GM18873 (cell line): ENCODE data around the gene KIAA0319L.
"Not testable (repeated sequence)": the region's sequence is repeated elsewhere in the genome, so short reads cannot be mapped to it uniquely, and the experiment has no call there.

Experiments used
- ATAC-seq: cut with Tn5 transposase; IDR thresholded peaks from one replicate; pipeline ENCODE4 v1.9.1; 2021; ENCODE audit warnings: mild to moderate bottlenecking, moderate library complexity, moderate number of reproducible peaks; ENCODE audit not compliant: unreplicated experiment, low FRiP score

The KIAA0319L gene

DNA sequence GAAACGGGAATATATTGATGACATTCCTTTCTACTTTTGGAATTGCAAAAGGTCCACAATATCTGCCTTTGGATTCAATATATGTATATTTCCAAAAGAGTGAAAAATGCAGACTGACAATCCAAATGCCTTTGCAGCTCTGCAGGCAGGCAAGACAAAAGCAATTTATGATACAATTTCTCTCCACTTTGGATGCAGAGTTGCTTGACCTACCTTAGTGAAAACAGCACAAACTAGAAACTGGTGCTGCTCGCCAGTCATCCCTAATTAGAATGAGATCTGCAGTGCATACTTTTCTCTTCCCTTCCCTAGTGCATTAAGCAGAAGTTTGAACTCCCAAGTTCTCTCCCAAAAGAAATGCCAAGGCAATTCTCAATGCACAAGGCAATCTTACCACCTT lies 56.8 kb downstream of the KIAA0319L start:
- ATAC-seq, result no peak

DNA sequence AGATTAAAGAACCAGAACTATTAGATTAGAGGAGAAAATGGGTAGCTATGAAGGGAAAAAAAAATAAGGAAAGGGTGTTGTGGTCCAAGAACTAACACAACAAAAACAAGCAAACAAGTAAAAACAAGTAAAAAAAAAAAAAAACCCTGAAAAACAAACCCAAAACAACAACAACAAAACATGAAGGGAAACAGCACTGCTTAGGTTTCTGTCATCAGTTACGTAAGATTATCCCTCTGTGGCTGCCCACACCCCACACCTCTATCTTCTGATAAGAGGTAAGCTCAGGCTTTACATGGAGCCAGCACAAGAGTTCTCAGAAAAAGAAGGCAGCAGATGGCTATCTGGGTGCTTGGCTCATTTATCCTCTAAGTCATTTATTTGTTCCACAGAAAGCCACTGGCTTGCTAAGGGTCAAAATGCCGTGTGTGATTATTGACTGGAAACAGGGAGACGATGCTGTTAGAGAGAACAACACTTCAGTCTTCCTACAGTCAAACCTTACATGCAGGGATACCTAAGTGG lies 57.5 kb downstream of the KIAA0319L start:
- ATAC-seq, result no peak

DNA sequence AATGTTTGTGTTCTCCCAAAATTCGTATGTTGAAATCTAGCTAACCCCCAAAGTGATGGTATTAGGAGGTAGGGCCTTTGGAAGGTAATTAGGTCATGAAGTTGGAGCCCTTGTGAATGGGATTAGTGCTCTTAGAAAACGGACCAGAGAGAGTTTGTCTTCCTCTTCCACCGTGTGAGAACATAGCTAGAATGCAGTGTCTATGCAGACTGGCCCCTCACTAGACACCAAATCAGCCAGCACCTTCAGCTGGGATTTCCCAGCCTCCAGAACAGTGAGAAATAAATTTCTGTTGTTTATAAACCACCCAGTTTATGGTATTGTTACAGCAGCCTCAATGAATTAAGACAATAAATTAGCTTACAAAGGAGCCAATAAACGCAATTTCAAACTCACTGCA lies 58.0 kb downstream of the KIAA0319L start:
- ATAC-seq, result no peak

- ATAC-seq, result no peak
These were observed 59.6 kb downstream of the KIAA0319L start for GRCh38 chr1:35497571-35497970.

DNA sequence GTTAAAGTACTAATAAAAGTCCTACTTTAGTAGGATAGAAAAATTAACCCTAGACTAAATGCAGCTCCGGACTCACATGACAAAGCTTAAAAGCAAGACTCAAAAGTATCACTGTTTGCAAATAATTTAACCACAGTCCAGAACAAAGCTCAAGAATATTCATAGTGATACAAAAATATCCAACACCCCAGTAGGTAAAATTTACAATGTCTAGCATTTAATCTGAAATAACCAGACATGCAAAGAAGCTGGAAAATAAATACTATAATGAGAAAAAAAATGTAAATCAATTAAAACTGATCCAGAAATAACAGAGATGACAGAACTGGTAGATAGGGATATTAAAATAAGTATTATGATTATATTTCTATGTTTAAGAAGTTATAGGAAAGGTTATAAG lies 67.0 kb downstream of the KIAA0319L start:
- ATAC-seq, result no peak

- ATAC-seq, result no peak
These were observed 68.9 kb downstream of the KIAA0319L start for GRCh38 chr1:35488336-35488735.

DNA sequence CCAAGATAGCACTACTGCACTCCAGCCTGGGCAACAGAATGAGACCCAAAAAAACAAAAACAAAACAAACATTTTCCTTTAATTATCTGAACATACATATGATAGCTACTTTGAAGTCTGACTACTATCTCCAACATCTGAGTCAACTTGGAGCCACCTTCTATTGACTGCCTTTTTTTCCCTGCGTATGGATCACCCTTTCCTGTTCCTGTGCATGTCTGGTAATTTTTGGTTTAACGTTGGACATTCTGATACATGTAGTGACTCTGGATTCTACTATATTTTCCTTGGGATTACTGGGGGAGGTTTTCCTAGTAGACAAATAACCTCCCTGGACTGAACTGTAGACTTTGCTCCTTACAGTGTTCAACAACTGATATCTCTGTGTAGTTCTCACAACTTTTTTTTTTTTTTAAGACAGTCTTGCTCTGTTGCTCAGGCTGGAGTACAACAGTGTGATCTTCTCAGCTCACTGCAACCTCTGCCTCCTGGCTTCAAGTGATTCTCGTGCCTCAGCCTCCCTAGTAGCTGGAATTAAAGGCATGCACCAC lies 70.3 kb downstream of the KIAA0319L start:
- ATAC-seq, result no peak

GRCh38 chr1:35481229-35481628 lies 76.0 kb downstream of the KIAA0319L start:
- no peak for ATAC-seq

GRCh38 chr1:35477870-35478269 lies 79.3 kb downstream of the KIAA0319L start:
- ATAC-seq, result no peak

- ATAC-seq, result no peak
These were observed 81.1 kb downstream of the KIAA0319L start for GRCh38 chr1:35475856-35476674.

GRCh38 chr1:35475356-35475755 lies 81.8 kb downstream of the KIAA0319L start:
- no peak for ATAC-seq

- ATAC-seq, result not testable (repeated sequence)
These were observed 84.0 kb downstream of the KIAA0319L start for GRCh38 chr1:35473216-35473615.

DNA sequence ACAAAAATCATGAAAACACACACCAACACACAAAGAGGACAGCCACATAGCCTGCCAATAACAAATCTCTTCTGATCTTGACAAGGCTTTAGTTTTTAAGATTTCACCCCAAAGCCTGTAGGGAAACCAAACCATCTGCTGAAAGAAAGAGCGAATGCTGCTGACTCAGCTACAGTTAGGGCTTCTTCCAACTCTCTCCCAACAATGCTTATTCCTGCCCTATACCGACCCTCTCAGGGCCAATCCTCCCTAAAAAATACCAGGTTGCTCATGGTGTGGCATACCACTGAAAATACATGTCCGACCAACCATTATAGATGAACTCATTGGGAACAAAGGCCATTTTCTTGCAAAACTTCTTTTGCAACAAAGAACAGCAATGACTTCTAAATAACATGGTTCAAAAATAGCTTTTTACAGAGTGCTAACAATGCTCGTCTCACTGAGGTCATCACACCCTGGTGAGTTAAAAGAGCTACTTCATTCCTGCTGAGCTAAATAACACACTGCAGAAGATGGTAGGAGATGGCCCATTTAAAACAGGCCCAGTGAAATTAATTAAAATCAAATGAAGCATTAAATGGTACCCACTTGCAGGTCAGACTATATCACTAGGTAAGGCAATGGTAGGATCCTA lies 86.1 kb downstream of the KIAA0319L start:
- no peak for ATAC-seq

DNA sequence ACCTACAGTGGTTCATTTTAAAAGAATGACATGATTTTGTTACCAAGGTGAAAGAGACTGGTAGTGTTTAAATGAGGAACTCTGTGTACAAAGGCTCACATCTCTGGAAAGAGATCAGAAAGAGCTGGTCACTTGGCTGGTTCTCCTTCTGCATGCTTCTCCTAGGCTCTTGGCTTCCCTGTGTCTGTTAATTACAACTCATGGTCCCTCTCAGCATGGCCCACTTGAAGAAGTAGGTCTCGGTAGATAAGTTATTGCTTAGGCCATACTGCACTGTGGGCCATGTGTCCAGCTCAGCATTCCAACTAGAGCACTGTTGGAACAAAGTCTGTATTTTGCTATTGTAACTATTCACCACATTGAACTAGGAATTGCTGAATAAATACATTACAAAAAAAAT lies 91.1 kb downstream of the KIAA0319L start:
- no peak for ATAC-seq

DNA sequence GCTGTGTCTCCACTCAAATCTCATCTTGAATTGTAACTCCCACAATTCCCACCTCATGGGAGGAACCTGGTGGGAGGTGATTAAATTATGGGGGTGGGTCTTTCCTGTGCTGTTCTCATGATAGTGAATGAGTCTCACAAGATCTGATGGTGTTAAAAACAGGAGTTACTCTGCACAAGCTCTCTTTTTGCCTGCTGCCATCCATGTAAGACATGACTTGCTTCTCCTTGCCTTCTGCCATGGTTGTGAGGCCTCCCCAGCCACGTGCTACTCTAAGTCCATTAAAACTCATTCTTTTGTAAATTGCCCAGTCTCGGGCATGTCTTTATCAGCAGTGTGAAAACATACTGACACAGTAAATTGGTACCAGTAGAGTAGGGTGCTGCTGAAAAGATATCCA lies 93.5 kb downstream of the KIAA0319L start:
- not testable (repeated sequence) for ATAC-seq

DNA sequence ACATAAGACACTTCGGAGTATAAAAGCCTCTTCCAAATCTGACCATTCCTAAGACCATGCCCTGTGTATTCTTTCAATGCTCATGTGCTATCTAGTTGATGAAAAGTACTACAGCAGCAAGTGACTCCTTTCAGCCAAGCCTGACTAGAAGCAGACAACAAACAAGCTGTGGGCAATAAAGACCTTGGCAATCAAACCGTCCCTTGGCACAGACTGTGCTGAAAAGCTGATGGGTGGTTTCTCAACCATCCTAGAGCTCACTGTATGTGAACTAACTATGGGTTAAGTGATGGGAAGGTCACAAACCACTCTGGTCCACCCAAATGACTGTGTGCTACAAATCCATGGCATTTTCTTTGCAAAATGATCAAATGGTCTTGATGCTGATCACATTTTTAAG lies 94.0 kb downstream of the KIAA0319L start:
- ATAC-seq, result no peak

GRCh38 chr1:35461966-35462651 lies 95.1 kb downstream of the KIAA0319L start:
- no peak for ATAC-seq

DNA sequence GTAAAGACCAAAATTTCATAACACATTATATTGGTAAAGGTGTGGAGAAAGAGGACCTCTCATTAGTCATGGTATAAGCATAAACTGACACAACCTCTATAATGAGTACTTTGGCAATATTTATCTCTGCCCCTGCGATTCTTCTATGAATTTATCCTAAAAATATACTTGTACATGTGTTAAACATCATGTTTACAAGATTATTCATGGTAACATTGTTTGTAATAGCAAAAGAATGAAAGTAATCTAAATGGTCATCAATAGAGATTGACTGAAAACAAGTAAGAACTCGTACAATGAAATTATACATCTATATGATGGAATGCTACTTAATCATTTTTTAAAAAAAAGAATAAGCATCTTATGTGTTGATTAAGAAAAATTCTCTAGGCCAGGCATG lies 96.4 kb downstream of the KIAA0319L start:
- no peak for ATAC-seq

DNA sequence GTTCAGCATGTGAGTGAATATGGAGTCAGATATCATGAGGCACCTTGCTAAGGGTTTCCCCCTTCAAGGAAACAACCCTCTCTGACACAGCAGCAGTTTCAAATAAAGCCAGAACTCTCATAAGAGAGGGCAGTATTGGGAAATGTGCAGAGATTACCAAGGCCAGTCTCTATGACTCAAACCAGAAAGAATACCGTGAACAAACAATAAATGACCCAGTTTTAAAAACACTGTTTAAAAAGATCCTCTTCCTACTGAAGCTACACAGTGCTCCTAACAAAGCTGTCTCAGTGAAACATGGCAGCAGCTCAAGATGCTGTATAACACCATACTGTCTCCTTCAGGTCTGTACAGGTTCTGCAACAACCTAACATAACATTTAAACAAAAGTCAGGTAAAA lies 102.6 kb downstream of the KIAA0319L start:
- no peak for ATAC-seq

DNA sequence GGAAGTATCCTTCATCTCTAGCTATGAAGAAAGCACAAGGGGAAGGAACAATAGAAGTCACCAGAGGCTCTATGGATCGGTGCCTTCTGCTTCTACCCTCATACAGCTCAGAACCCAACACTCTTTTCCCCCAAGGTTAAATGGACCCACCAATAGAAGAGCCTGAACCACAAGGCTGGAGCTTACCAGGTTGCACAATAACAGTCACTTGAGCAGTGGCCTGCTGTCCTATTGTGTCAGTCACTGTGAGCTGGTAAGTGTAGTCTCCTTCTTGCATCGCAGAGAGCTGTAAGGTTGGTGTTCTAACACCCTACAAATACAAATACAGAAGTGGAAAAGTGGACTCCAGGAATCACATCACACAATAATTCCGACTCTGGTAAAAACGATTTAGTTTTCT lies 103.0 kb downstream of the KIAA0319L start:
- ATAC-seq, result no peak

GRCh38 chr1:35453031-35453430 lies 104.2 kb downstream of the KIAA0319L start:
- no peak for ATAC-seq
